ENCODE measurements around the gene EIF5A2.

The EIF5A2 gene

DNA sequence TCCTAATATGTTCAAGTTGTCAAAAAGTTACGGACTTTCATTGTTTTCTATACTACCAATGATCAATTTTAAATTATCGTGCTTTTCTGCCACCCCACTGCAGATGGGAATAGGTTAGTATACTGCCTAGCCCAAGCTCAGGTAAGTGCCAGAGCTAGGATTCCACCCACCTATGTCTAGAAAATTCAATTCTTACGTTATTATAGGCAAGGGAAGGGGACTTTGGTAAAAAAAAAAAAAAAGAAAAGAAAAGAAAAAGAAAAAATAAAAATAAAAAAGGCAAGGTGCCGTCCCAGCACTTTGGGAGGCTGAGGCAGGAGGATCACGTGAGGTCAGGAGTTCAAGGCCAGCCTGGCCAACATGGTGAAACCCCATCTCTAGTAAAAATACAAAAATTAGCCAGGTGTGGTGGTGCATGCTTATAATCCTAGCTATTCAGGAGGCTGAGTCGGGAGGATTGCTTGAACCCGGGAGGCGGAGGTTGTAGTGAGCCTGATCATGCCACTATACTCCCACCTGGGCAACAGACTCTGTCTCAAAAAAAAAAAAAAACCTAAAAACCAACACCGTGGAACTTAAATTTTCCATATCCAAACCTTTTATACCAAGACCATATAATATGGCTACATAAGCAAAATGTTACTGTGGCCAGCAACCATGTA lies 39.7 kb downstream of the EIF5A2 start:
- H3K9me3 ChIP-seq (ENCODE audit: control insufficient read depth in 2 of 2, low read length in 2 of 2) = no peaks in the 10 kb centered on the region
- H3K4me3 ChIP-seq (ENCODE audit: low read length in 2 of 2) = peak overlapping the region; percentile 95 to 100
- peaks cover 4% of the 10 kb centered on the region for H3K4me1 ChIP-seq (ENCODE audit: control insufficient read depth, insufficient read depth, low read length)
- H3K9ac ChIP-seq (ENCODE audit: low read length in 2 of 2) = no peak overlapping the region
- peaks cover 7 to 13% of the 10 kb centered on the region in 2 donors for H3K36me3 ChIP-seq (ENCODE audit: control insufficient read depth in 2 of 2, insufficient read depth in 2 of 2, low read length in 2 of 2)
- no peaks in the 10 kb centered on the region for H3K27me3 ChIP-seq (ENCODE audit: control insufficient read depth in 1 of 2, insufficient read depth in 2 of 2, low read length in 2 of 2)
- H3K27ac ChIP-seq (ENCODE audit: low read length) = no peak overlapping the region

- no peak overlapping the region for H3K9ac ChIP-seq (ENCODE audit: low read length in 2 of 2)
- no peak overlapping the region for H3K27ac ChIP-seq (ENCODE audit: low read length)
- H3K4me3 ChIP-seq (ENCODE audit: low read length in 2 of 2) = no peak overlapping the region
- H3K36me3 ChIP-seq (ENCODE audit: control insufficient read depth in 2 of 2, insufficient read depth in 2 of 2, low read length in 2 of 2) = peaks cover 7 to 13% of the 10 kb centered on the region in 2 donors
- H3K27me3 ChIP-seq (ENCODE audit: control insufficient read depth in 1 of 2, insufficient read depth in 2 of 2, low read length in 2 of 2) = no peaks in the 10 kb centered on the region
- H3K4me1 ChIP-seq (ENCODE audit: control insufficient read depth, insufficient read depth, low read length) = peaks cover 4% of the 10 kb centered on the region
- H3K9me3 ChIP-seq (ENCODE audit: control insufficient read depth in 2 of 2, low read length in 2 of 2) = no peaks in the 10 kb centered on the region
These were observed 41.1 kb downstream of the EIF5A2 start for GRCh38 chr3:170867143-170867937.

- Histone ChIP-seq H3K9me3 (ENCODE audit: control insufficient read depth in 2 of 2, low read length in 2 of 2) (no peaks in the 10 kb centered on the region), H3K27ac (ENCODE audit: low read length) (no peak overlapping the region), H3K4me1 (ENCODE audit: control insufficient read depth, insufficient read depth, low read length) (peaks cover 4% of the 10 kb centered on the region), H3K9ac (ENCODE audit: low read length in 2 of 2) (no peak overlapping the region), H3K4me3 (ENCODE audit: low read length in 2 of 2) (no peak overlapping the region), H3K27me3 (ENCODE audit: control insufficient read depth in 1 of 2, insufficient read depth in 2 of 2, low read length in 2 of 2) (no peaks in the 10 kb centered on the region), H3K36me3 (ENCODE audit: control insufficient read depth in 2 of 2, insufficient read depth in 2 of 2, low read length in 2 of 2) (peaks cover 7 to 13% of the 10 kb centered on the region in 2 donors)
These were observed 41.9 kb downstream of the EIF5A2 start for GRCh38 chr3:170866499-170866898.

DNA sequence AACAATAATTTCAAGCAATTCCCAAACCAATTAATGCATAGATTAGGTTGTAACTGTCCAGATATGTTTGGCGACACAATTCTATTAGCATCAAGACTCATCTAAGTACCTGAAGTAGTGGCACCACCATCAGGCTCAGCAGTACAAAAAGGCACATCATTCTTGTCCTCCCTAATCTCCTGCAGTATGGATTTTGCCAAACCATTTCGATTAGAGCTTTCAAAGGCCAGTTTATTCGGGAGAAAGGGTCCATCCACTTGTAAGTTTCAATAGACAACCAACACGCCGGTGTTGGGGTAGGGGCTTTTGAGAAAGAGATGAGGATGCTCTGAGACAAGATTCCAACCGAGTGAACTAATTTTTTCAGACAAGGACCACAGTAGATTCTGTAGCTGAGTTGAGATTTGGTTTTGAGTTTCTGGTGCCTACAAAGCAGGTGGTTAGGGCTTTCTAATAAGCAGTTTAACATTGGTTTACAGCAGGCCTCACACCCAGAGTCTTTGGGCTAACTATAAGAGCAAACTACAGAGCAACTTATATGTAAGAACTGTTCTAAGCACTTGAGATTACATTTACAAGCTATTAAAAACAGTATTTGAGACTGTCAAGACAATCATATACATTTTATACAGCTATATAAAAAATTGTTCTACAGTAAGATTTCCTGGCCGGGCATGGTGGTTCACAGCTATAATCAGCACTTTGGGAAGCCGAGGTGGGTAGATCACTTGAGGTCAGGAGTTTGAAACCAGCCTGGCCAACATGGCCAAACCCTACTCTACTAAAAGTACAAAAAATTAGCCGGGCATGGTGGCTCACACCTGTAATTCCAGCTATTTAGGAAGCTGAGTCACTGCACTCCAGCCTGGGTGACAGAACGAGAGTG lies 43.0 kb downstream of the EIF5A2 start:
- H3K36me3 ChIP-seq (ENCODE audit: control insufficient read depth in 2 of 2, insufficient read depth in 2 of 2, low read length in 2 of 2) = peaks cover 7 to 13% of the 10 kb centered on the region in 2 donors
- no peaks in the 10 kb centered on the region for H3K27me3 ChIP-seq (ENCODE audit: control insufficient read depth in 1 of 2, insufficient read depth in 2 of 2, low read length in 2 of 2)
- H3K27ac ChIP-seq (ENCODE audit: low read length) = no peak overlapping the region
- no peak overlapping the region for H3K9ac ChIP-seq (ENCODE audit: low read length in 2 of 2)
- no peaks in the 10 kb centered on the region for H3K9me3 ChIP-seq (ENCODE audit: control insufficient read depth in 2 of 2, low read length in 2 of 2)
- H3K4me3 ChIP-seq (ENCODE audit: low read length in 2 of 2) = no peak overlapping the region
- H3K4me1 ChIP-seq (ENCODE audit: control insufficient read depth, insufficient read depth, low read length) = peaks cover 4% of the 10 kb centered on the region

DNA sequence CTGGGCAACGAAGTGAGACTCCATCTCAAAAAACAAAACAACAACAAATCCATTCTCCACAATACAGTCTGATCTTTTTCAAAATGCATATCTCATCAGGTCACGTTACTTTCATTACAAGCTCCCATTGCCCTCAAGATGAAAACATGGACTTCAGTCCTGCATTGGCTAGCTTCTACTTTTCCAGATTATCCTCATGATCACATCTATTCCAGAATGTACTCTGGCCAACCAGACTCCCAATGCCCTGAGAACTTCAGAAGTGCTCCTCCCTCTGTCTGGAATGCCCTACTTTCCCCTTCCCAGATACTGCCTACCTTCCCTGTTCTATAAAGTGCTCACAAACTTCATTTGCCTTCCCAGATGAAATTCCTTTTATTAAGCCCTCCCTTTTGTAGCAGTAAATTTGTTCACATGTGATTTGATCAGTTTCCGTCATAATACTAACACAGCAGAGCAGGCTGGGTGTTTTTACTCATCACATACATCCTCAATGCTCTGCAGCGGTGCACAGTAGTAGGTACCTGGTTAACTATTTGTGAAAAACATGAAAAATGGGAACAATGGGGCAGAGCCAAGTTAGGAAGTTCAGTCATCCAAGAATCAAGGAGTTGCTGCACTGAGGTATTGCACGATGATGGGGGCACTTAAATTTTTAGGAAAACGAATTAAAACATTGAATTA lies 43.8 kb downstream of the EIF5A2 start:
- Histone ChIP-seq H3K4me3 (ENCODE audit: low read length in 2 of 2) (no peak overlapping the region), H3K9ac (ENCODE audit: low read length in 2 of 2) (no peak overlapping the region), H3K4me1 (ENCODE audit: control insufficient read depth, insufficient read depth, low read length) (peaks cover 4% of the 10 kb centered on the region), H3K27me3 (ENCODE audit: control insufficient read depth in 1 of 2, insufficient read depth in 2 of 2, low read length in 2 of 2) (no peaks in the 10 kb centered on the region), H3K36me3 (ENCODE audit: control insufficient read depth in 2 of 2, insufficient read depth in 2 of 2, low read length in 2 of 2) (peaks cover 7 to 13% of the 10 kb centered on the region in 2 donors), H3K27ac (ENCODE audit: low read length) (no peak overlapping the region), H3K9me3 (ENCODE audit: control insufficient read depth in 2 of 2, low read length in 2 of 2) (no peaks in the 10 kb centered on the region)

DNA sequence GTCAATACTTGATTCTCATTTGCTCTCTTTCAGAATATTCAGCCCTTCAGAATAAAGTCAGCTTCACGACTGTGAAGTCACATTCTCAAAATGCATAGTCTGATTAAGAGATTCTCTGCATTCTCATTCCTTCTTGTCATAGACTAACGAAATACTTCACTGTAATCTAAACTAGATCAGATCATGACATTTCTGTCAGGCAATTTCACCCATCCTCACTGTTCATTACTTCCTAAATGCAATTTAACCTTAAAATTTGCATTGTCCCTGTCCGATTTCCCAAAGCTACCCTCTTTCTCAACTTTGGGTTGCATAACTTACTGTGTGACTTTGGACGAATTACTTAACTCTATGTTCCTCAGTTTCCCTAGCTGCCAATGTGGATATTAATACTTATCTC lies 44.6 kb downstream of the EIF5A2 start:
- no peaks in the 10 kb centered on the region for H3K27me3 ChIP-seq (ENCODE audit: control insufficient read depth in 1 of 2, insufficient read depth in 2 of 2, low read length in 2 of 2)
- peaks cover 7 to 13% of the 10 kb centered on the region in 2 donors for H3K36me3 ChIP-seq (ENCODE audit: control insufficient read depth in 2 of 2, insufficient read depth in 2 of 2, low read length in 2 of 2)
- peaks cover 2% of the 10 kb centered on the region for H3K4me1 ChIP-seq (ENCODE audit: control insufficient read depth, insufficient read depth, low read length)
- no peaks in the 10 kb centered on the region for H3K9me3 ChIP-seq (ENCODE audit: control insufficient read depth in 2 of 2, low read length in 2 of 2)
- H3K9ac ChIP-seq (ENCODE audit: low read length in 2 of 2) = no peak overlapping the region
- H3K27ac ChIP-seq (ENCODE audit: low read length) = no peak overlapping the region
- no peak overlapping the region for H3K4me3 ChIP-seq (ENCODE audit: low read length in 2 of 2)

- H3K36me3 ChIP-seq (ENCODE audit: control insufficient read depth in 2 of 2, insufficient read depth in 2 of 2, low read length in 2 of 2) = peaks cover 7 to 13% of the 10 kb centered on the region in 2 donors
- no peak overlapping the region for H3K4me3 ChIP-seq (ENCODE audit: low read length in 2 of 2)
- H3K27me3 ChIP-seq (ENCODE audit: control insufficient read depth in 1 of 2, insufficient read depth in 2 of 2, low read length in 2 of 2) = no peaks in the 10 kb centered on the region
- H3K9me3 ChIP-seq (ENCODE audit: control insufficient read depth in 2 of 2, low read length in 2 of 2) = no peaks in the 10 kb centered on the region
- no peak overlapping the region for H3K27ac ChIP-seq (ENCODE audit: low read length)
- H3K9ac ChIP-seq (ENCODE audit: low read length in 2 of 2) = no peak overlapping the region
- H3K4me1 ChIP-seq (ENCODE audit: control insufficient read depth, insufficient read depth, low read length) = no peaks in the 10 kb centered on the region
These were observed 45.6 kb downstream of the EIF5A2 start for GRCh38 chr3:170862618-170863374.

GRCh38 chr3:170858599-170858998 lies 49.8 kb downstream of the EIF5A2 start:
- Histone ChIP-seq H3K4me3 (ENCODE audit: low read length in 2 of 2) (no peak overlapping the region), H3K4me1 (ENCODE audit: control insufficient read depth, insufficient read depth, low read length) (no peaks in the 10 kb centered on the region), H3K36me3 (ENCODE audit: control insufficient read depth in 2 of 2, insufficient read depth in 2 of 2, low read length in 2 of 2) (no peaks in the 10 kb centered on the region), H3K9me3 (ENCODE audit: control insufficient read depth in 2 of 2, low read length in 2 of 2) (no peaks in the 10 kb centered on the region), H3K9ac (ENCODE audit: low read length in 2 of 2) (no peak overlapping the region), H3K27me3 (ENCODE audit: control insufficient read depth in 1 of 2, insufficient read depth in 2 of 2, low read length in 2 of 2) (no peaks in the 10 kb centered on the region), H3K27ac (ENCODE audit: low read length) (no peak overlapping the region)

- Histone ChIP-seq H3K36me3 (ENCODE audit: control insufficient read depth in 2 of 2, insufficient read depth in 2 of 2, low read length in 2 of 2) (no peaks in the 10 kb centered on the region), H3K4me3 (ENCODE audit: low read length in 2 of 2) (no peak overlapping the region), H3K9me3 (ENCODE audit: control insufficient read depth in 2 of 2, low read length in 2 of 2) (no peaks in the 10 kb centered on the region), H3K27ac (ENCODE audit: low read length) (no peak overlapping the region), H3K4me1 (ENCODE audit: control insufficient read depth, insufficient read depth, low read length) (no peaks in the 10 kb centered on the region), H3K27me3 (ENCODE audit: control insufficient read depth in 1 of 2, insufficient read depth in 2 of 2, low read length in 2 of 2) (no peaks in the 10 kb centered on the region), H3K9ac (ENCODE audit: low read length in 2 of 2) (no peak overlapping the region)
These were observed 56.1 kb downstream of the EIF5A2 start for GRCh38 chr3:170852324-170852723.

Measured in stomach smooth muscle (tissue), 2 donors.